Trophoblast cell (in vitro differentiated cells and primary cell): Measurements from ENCODE around the gene UNC13D.

Source experiments
- DNase-seq, 2 donors: peaks; one replicate each; pipeline ENCODE4 v3.0.0-alpha.2; 2016
- H2AFZ ChIP-seq: 2 replicates; pipeline ENCODE4 v1.6.1; 2013; ENCODE audit warnings: low read length, moderate library complexity, mild to moderate bottlenecking; ENCODE audit not compliant: insufficient read depth, poor library complexity
- H2AK5ac ChIP-seq: 2 replicates; pipeline ENCODE4 v1.6.1; 2013; ENCODE audit warnings: mild to moderate bottlenecking, low read length
- H2BK120ac ChIP-seq: 2 replicates; pipeline ENCODE4 v1.6.1; 2013; ENCODE audit warnings: low read length, mild to moderate bottlenecking, moderate library complexity; ENCODE audit not compliant: insufficient read depth, poor library complexity
- H2BK12ac ChIP-seq: 2 replicates; pipeline ENCODE4 v1.6.1; 2013; ENCODE audit warnings: mild to moderate bottlenecking, low read length, moderate library complexity
- H2BK5ac ChIP-seq: 2 replicates; pipeline ENCODE4 v1.6.1; 2013; ENCODE audit warnings: low read length, low read depth, moderate library complexity, mild to moderate bottlenecking; ENCODE audit not compliant: poor library complexity
- H3K14ac ChIP-seq: 2 replicates; pipeline ENCODE4 v1.6.1; 2013; ENCODE audit warnings: mild to moderate bottlenecking, low read length
- H3K18ac ChIP-seq: 2 replicates; pipeline ENCODE4 v1.6.1; 2013; ENCODE audit warnings: mild to moderate bottlenecking, low read length
- H3K23ac ChIP-seq: 2 replicates; pipeline ENCODE4 v1.6.1; 2013; ENCODE audit warnings: low read length
- H3K27ac ChIP-seq: 2 replicates; pipeline ENCODE4 v1.5.1; 2013; ENCODE audit warnings: low read depth, mild to moderate bottlenecking, inconsistent platforms, low read length, moderate library complexity
- H3K27me3 ChIP-seq: 2 replicates; pipeline ENCODE4 v1.6.1; 2013; ENCODE audit warnings: inconsistent platforms, mild to moderate bottlenecking, low read length, moderate library complexity; ENCODE audit not compliant: insufficient read depth
- H3K36me3 ChIP-seq, 2 experiments: 1 replicate in 1 of 2; 2 replicates in 1 of 2; pipeline ENCODE4 v1.6.1; 2013; ENCODE audit warnings: low read length in 2 of 2, mild to moderate bottlenecking in 2 of 2, moderate library complexity in 1 of 2; ENCODE audit not compliant: insufficient read depth in 2 of 2, control insufficient read depth in 1 of 2
- H3K4ac ChIP-seq: 2 replicates; pipeline ENCODE4 v1.6.1; 2013; ENCODE audit warnings: low read depth, mild to moderate bottlenecking, low read length, moderate library complexity
- H3K4me1 ChIP-seq, 2 experiments: 1 replicate in 1 of 2; 2 replicates in 1 of 2; pipeline ENCODE4 v1.6.1; 2013; ENCODE audit warnings: low read length in 2 of 2, mild to moderate bottlenecking in 2 of 2, moderate library complexity in 1 of 2; ENCODE audit not compliant: insufficient read depth in 2 of 2, control insufficient read depth in 1 of 2
- H3K4me2 ChIP-seq: 2 replicates; pipeline ENCODE4 v1.6.1; 2013; ENCODE audit warnings: inconsistent platforms, mild to moderate bottlenecking, low read length, moderate library complexity
- H3K4me3 ChIP-seq: 2 replicates; pipeline ENCODE4 v1.5.1; 2013; ENCODE audit warnings: mild to moderate bottlenecking, low read depth, low read length, inconsistent platforms
- H3K79me1 ChIP-seq: one replicate; pipeline ENCODE4 v1.6.1; 2013; ENCODE audit warnings: low read length
- H3K79me2 ChIP-seq: 2 replicates; pipeline ENCODE4 v1.6.1; 2013; ENCODE audit warnings: low read length, mild to moderate bottlenecking; ENCODE audit not compliant: control insufficient read depth, insufficient read depth, poor library complexity
- H3K9ac ChIP-seq: 2 replicates; pipeline ENCODE4 v1.6.1; 2013; ENCODE audit warnings: mild to moderate bottlenecking, low read length
- H3K9me3 ChIP-seq: 2 replicates; pipeline ENCODE4 v1.6.1; 2013; ENCODE audit warnings: low read depth, mild to moderate bottlenecking, control low read depth, inconsistent platforms, low read length; ENCODE audit not compliant: insufficient read depth
- H4K12ac ChIP-seq: 2 replicates; pipeline ENCODE4 v1.6.1; 2013; ENCODE audit warnings: low read depth, mild to moderate bottlenecking, low read length, moderate library complexity
- H4K8ac ChIP-seq: 2 replicates; pipeline ENCODE4 v1.6.1; 2013; ENCODE audit warnings: low read depth, mild to moderate bottlenecking, low read length, moderate library complexity
- H4K91ac ChIP-seq: one replicate; pipeline ENCODE4 v1.6.1; 2013; ENCODE audit warnings: low read depth, mild to moderate bottlenecking, low read length, moderate library complexity
- WGBS: extraction: QIAGEN DNeasy Blood & Tissue Kit; methylation state at CpG from one replicate; pipeline ENCODE4 v1.1.7; 2013; ENCODE audit warnings: missing lambda C conversion rate; ENCODE audit not compliant: insufficient read length, insufficient coverage; ENCODE audit errors: extremely low coverage; 5-methylcytosine and 5-hydroxymethylcytosine counted together

UNC13D gene

DNA sequence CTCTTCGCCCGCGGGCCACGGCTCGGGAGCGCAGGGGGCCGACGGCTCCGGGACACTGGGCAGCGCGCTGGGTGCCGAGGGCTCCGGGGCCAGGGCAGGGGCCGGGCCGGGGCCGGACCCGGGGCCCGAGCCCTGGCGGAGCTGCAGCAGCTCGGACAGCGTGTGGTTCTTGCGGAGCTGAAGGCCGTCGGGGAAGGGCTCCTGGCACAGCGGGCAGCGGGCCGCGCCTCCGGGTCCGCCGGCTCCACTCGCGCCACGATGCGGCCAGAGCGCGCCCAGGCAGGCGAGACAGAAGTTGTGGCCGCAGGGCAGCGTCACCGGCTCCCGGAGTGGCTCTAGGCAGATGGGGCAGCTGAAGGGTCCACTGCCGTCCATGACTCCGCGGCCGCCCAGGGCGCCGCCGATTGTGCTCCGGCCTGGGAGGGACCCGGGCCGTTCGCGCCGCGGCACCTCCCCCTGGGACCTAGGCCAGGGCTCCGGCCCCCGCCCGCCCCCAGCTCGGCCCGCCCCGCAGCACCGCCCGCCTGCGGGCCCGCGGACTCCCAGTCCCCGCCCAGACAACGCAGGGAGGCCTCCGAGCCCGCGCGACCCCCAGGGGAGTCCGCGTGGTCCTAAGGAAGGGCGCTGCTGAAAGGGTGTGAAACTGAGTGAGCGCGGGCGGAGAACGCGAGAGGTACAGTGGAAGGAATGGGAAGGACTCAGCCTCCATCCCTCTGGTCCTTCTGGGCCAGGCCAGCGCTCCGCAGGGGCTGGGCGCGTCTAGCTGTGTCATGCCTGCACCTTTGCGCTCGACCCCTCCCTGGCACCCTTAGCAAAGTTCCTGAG, 34.2 kb upstream of the UNC13D start, which contains the start of gene TRIM47:
Gene TRIM47, minus strand, starts transcription at position 408 of the 825 bp plus-strand sequence. Its CDS starts 33 bp downstream, at position 375.
- peak; percentile 56 to 72 for DNase-seq
- Histone ChIP-seq H3K79me2 (no peaks in the 10 kb centered on the region), H3K14ac (no peak within 1 kb of the TSS), H2BK12ac (no peak within 1 kb of the TSS), H3K4ac (no peak within 1 kb of the TSS), H2AFZ (peak within 1 kb of the TSS; percentile 30), H3K79me1 (no peaks in the 10 kb centered on the region), H2AK5ac (no peak within 1 kb of the TSS), H3K36me3 (no peaks in the 10 kb centered on the region), H2BK120ac (no peak within 1 kb of the TSS), H3K27ac (no peak within 1 kb of the TSS), H4K91ac (no peak within 1 kb of the TSS), H3K27me3 (peaks cover 19% of the 10 kb centered on the region), H3K4me2 (peak within 1 kb of the TSS; percentile 73), H3K18ac (no peak within 1 kb of the TSS), H3K4me3 (peak within 1 kb of the TSS; percentile 47), H3K23ac (no peak within 1 kb of the TSS), H3K9me3 (peaks cover 2% of the 10 kb centered on the region), H3K4me1 (peaks cover 12 to 19% of the 10 kb centered on the region in 2 experiments), H2BK5ac (no peak within 1 kb of the TSS), H4K12ac (no peak within 1 kb of the TSS), H4K8ac (no peak within 1 kb of the TSS), H3K9ac (no peak within 1 kb of the TSS)
- WGBS, result no CpG with 5 or more reads among the region's 87 CpGs

- Histone ChIP-seq H2BK12ac (no peak overlapping the region), H3K79me1 (no peaks in the 10 kb centered on the region), H3K36me3 (no peaks in the 10 kb centered on the region), H3K27ac (no peak overlapping the region), H4K12ac (no peak overlapping the region), H3K4me2 (peak overlapping the region; percentile 73), H2BK120ac (no peak overlapping the region), H3K27me3 (peaks cover 19% of the 10 kb centered on the region), H3K14ac (no peak overlapping the region), H2AFZ (peak overlapping the region; percentile 30), H2AK5ac (no peak overlapping the region), H3K23ac (no peak overlapping the region), H3K18ac (no peak overlapping the region), H3K9ac (no peak overlapping the region), H4K91ac (no peak overlapping the region), H3K9me3 (peaks cover 2% of the 10 kb centered on the region), H3K4me1 (peaks cover 14 to 23% of the 10 kb centered on the region in 2 experiments), H3K79me2 (no peaks in the 10 kb centered on the region), H4K8ac (no peak overlapping the region), H3K4me3 (peak overlapping the region; percentile 47), H2BK5ac (no peak overlapping the region), H3K4ac (no peak overlapping the region)
- DNase-seq, result peak; percentile 76 to 87
- no CpG with 5 or more reads among the region's 56 CpGs for WGBS
Measured at GRCh38 chr17:75877752-75878173, 33.6 kb upstream of the UNC13D start.

- no CpG with 5 or more reads among the region's 41 CpGs for WGBS
- no peak overlapping the region for H3K18ac ChIP-seq
- H4K91ac ChIP-seq, result no peak overlapping the region
- H4K12ac ChIP-seq, result no peak overlapping the region
- no peak overlapping the region for H3K9ac ChIP-seq
- no peak overlapping the region for H3K27ac ChIP-seq
- H2AFZ ChIP-seq, result peak overlapping the region; percentile 30
- H3K4ac ChIP-seq, result no peak overlapping the region
- no peak overlapping the region for H3K23ac ChIP-seq
- H3K79me2 ChIP-seq, result no peaks in the 10 kb centered on the region
- peaks cover 18 to 28% of the 10 kb centered on the region in 2 experiments for H3K4me1 ChIP-seq
- H3K79me1 ChIP-seq, result no peaks in the 10 kb centered on the region
- no peak overlapping the region for H2BK5ac ChIP-seq
- peaks cover 19% of the 10 kb centered on the region for H3K27me3 ChIP-seq
- H2BK120ac ChIP-seq, result no peak overlapping the region
- H4K8ac ChIP-seq, result no peak overlapping the region
- H2AK5ac ChIP-seq, result no peak overlapping the region
- H3K9me3 ChIP-seq, result peaks cover 2% of the 10 kb centered on the region
- no peak overlapping the region for H2BK12ac ChIP-seq
- no peaks in the 10 kb centered on the region for H3K36me3 ChIP-seq
- peak; percentile 64 for DNase-seq
- peak overlapping the region; percentile 73 for H3K4me2 ChIP-seq
- peak overlapping the region; percentile 47 for H3K4me3 ChIP-seq
- H3K14ac ChIP-seq, result no peak overlapping the region
Measured at GRCh38 chr17:75876938-75877751, 32.9 kb upstream of the UNC13D start.

GRCh38 chr17:75876190-75876937, 32.2 kb upstream of the UNC13D start:
- H2BK120ac ChIP-seq, result no peak overlapping the region
- H3K18ac ChIP-seq, result no peak overlapping the region
- H4K12ac ChIP-seq, result no peak overlapping the region
- no peak overlapping the region for H3K14ac ChIP-seq
- H3K27me3 ChIP-seq, result peaks cover 19% of the 10 kb centered on the region
- no peak overlapping the region for H2AFZ ChIP-seq
- no peak overlapping the region for H4K8ac ChIP-seq
- H3K4me2 ChIP-seq, result no peak overlapping the region
- H3K9ac ChIP-seq, result no peak overlapping the region
- no peak overlapping the region for H2BK5ac ChIP-seq
- WGBS, result no CpG with 5 or more reads among the region's 26 CpGs
- no peak overlapping the region for H3K4ac ChIP-seq
- no peak overlapping the region for H3K27ac ChIP-seq
- H4K91ac ChIP-seq, result no peak overlapping the region
- H3K79me2 ChIP-seq, result no peaks in the 10 kb centered on the region
- H2AK5ac ChIP-seq, result no peak overlapping the region
- no peaks in the 10 kb centered on the region for H3K36me3 ChIP-seq
- H3K23ac ChIP-seq, result no peak overlapping the region
- H3K79me1 ChIP-seq, result no peaks in the 10 kb centered on the region
- DNase-seq, result no peak
- peaks cover 18 to 28% of the 10 kb centered on the region in 2 experiments for H3K4me1 ChIP-seq
- peaks cover 2% of the 10 kb centered on the region for H3K9me3 ChIP-seq
- H3K4me3 ChIP-seq, result no peak overlapping the region
- H2BK12ac ChIP-seq, result no peak overlapping the region
